Hepatocyte (in vitro differentiated cells): ENCODE data around the gene CCL26.
"Not testable (repeated sequence)": the region's sequence is repeated elsewhere in the genome, so short reads cannot be mapped to it uniquely, and the experiment has no call there.

Experiments used
- CTCF ChIP-seq: fragments of 200-600 bp; sonication (generic); IDR thresholded peaks from 2 replicates; pipeline ENCODE4 v1.5.1; 2016; ENCODE audit warnings: antibody characterized with exemption, mild to moderate bottlenecking; ENCODE audit not compliant: poor library complexity
- EZH2 ChIP-seq: fragments of 200-600 bp; sonication (generic); IDR thresholded peaks from 2 replicates; pipeline ENCODE4 v1.6.1; 2016; ENCODE audit warnings: antibody characterized with exemption, mild to moderate bottlenecking, borderline replicate concordance

- not testable (repeated sequence) for TF ChIP-seq CTCF, EZH2
These were observed 11.0 kb upstream of the CCL26 start for GRCh38 chr7:75783058-75783457.
